Breast epithelium (tissue), 4 donors: ENCODE measurements around the gene ACVR1B. TPM values are rescaled to one million over a fixed set of nuclear protein-coding genes. Genes with fewer than 3 reads are reported as not detected.
A peak's percentile ranks its signal among the peaks of the same experiment; 100 is the strongest.

Experiments used
- DNase-seq, 2 donors: peaks; one replicate each; pipeline ENCODE4 v3.0.0-alpha.2; 2019; ENCODE audit warnings: low spot score in 2 of 2
- H3K27ac ChIP-seq, 2 donors: fragments of 200-600 bp; sonication (generic) in 1 of 2; one replicate each; pipeline ENCODE4 v1.5.1; 2016 to 2019; ENCODE audit warnings: mild to moderate bottlenecking in 1 of 2
- H3K27me3 ChIP-seq, 2 donors: fragments of 200-600 bp; sonication (generic) in 1 of 2; one replicate each; pipeline versions ENCODE4 v1.5.1 to v1.6.0; 2017 to 2019; ENCODE audit warnings: control low read depth in 1 of 2, mild to moderate bottlenecking in 1 of 2
- H3K36me3 ChIP-seq: fragments of 200-600 bp; one replicate; pipeline ENCODE4 v1.5.1; 2019
- H3K4me1 ChIP-seq, 2 donors: fragments of 200-600 bp; sonication (generic); one replicate each; pipeline ENCODE4 v1.5.1; 2016 to 2019; ENCODE audit warnings: control low read depth in 1 of 2
- H3K4me3 ChIP-seq, 3 donors: fragments of 200-600 bp; sonication (generic); 1 replicate in 2 of 3; 2 replicates in 1 of 3; pipeline ENCODE4 v1.5.1; 2016 to 2019; ENCODE audit warnings: mild to moderate bottlenecking in 3 of 3, moderate library complexity in 2 of 3
- H3K9me3 ChIP-seq, 2 donors: fragments of 200-600 bp; sonication (generic) in 1 of 2; one replicate each; pipeline ENCODE4 v1.5.1; 2016 to 2019; ENCODE audit warnings: control low read depth in 1 of 2
- POLR2A ChIP-seq: fragments of 450-650 bp; IDR thresholded peaks from one replicate; pipeline ENCODE4 v1.6.1; 2016; ENCODE audit warnings: antibody characterized with exemption, mild to moderate bottlenecking, moderate library complexity
- POLR2AphosphoS5 ChIP-seq, 3 donors: sonication (generic); formaldehyde crosslinking; IDR thresholded peaks; one replicate each; pipeline ENCODE4 v1.6.1; 2017; ENCODE audit warnings: antibody characterized with exemption in 3 of 3
- intact Hi-C: fragments of 100-400 bp; cut with DNase I; formaldehyde crosslinking; loops from one replicate; pipeline ENCODE4 v1.15.1; 2023; ENCODE audit warnings: low total_unique reads
- total RNA-seq, 3 donors: library from RNA; depleted of rRNA; stranded (reverse); fragments of >200 nt; gene quantifications; one replicate each; pipeline ENCODE4 v1.1.0, GENCODE V29; 2016
- TF ChIP-seq, protein P1 (sequence below), 3 donors: fragments of 450-650 bp; IDR thresholded peaks; one replicate each; pipeline ENCODE4 v1.5.1; 2016 to 2017; ENCODE audit warnings: antibody characterized with exemption in 3 of 3, mild to moderate bottlenecking in 3 of 3, moderate library complexity in 3 of 3

The ACVR1B gene
- total RNA-seq, result 10 to 100 TPM; 12.3 to 26.3 (median 23.6) TPM

GRCh38 chr12:51951199-51951842 lies at the start of gene ACVR1B:
ACVR1B (plus strand) TSS chr12:51951699; CDS start chr12:51951744, 45 bp downstream.
- Histone ChIP-seq H3K36me3 (no peaks in the 10 kb centered on the region), H3K27me3 (no peaks in the 10 kb centered on the region), H3K4me1 (peaks cover 0 to 20% of the 10 kb centered on the region in 2 donors), H3K27ac (peak within 1 kb of the TSS; percentile 92 to 94), H3K4me3 (peak within 1 kb of the TSS; percentile 78 to 99 (median 98)), H3K9me3 (no peaks in the 10 kb centered on the region)
- peak; percentile 87 to 88 for DNase-seq
- TF ChIP-seq POLR2A, result no peak
- peak in 1 of 3 donors; percentile 9 for TF ChIP-seq POLR2AphosphoS5 (IDR thresholded peaks at IDR 0.05)
- TF ChIP-seq, protein P1, sequence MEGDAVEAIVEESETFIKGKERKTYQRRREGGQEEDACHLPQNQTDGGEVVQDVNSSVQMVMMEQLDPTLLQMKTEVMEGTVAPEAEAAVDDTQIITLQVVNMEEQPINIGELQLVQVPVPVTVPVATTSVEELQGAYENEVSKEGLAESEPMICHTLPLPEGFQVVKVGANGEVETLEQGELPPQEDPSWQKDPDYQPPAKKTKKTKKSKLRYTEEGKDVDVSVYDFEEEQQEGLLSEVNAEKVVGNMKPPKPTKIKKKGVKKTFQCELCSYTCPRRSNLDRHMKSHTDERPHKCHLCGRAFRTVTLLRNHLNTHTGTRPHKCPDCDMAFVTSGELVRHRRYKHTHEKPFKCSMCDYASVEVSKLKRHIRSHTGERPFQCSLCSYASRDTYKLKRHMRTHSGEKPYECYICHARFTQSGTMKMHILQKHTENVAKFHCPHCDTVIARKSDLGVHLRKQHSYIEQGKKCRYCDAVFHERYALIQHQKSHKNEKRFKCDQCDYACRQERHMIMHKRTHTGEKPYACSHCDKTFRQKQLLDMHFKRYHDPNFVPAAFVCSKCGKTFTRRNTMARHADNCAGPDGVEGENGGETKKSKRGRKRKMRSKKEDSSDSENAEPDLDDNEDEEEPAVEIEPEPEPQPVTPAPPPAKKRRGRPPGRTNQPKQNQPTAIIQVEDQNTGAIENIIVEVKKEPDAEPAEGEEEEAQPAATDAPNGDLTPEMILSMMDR (IDR thresholded peaks at IDR 0.05), result peak in 1 of 3 donors; percentile 19
- intact Hi-C loops, result no loop called here

- H3K27me3 ChIP-seq, result no peaks in the 10 kb centered on the region
- no peaks in the 10 kb centered on the region for H3K4me1 ChIP-seq
- no peaks in the 10 kb centered on the region for H3K36me3 ChIP-seq
- no peak for DNase-seq
- no peak overlapping the region for H3K27ac ChIP-seq
- intact Hi-C loops, result loop anchor here (2.0 kb wide), 1 partner anchor 101 kb away; no protein-coding TSS in a partner anchor
- H3K9me3 ChIP-seq, result no peaks in the 10 kb centered on the region
- H3K4me3 ChIP-seq, result no peak overlapping the region
- TF ChIP-seq POLR2A, result no peak
- TF ChIP-seq, protein P1 (IDR thresholded peaks at IDR 0.05), result no peak
- TF ChIP-seq POLR2AphosphoS5 (IDR thresholded peaks at IDR 0.05), result no peak
Observed at GRCh38 chr12:51901881-51902280, 49.6 kb upstream of the ACVR1B start.

GRCh38 chr12:51904951-51905470 lies 46.5 kb upstream of the ACVR1B start:
- H3K9me3 ChIP-seq, result no peaks in the 10 kb centered on the region
- H3K4me3 ChIP-seq, result peak overlapping the region in 1 of 3 donors; percentile 91
- peaks cover 0 to 7% of the 10 kb centered on the region in 2 donors for H3K4me1 ChIP-seq
- intact Hi-C loops, result no loop called here
- TF ChIP-seq POLR2A (no peak), POLR2AphosphoS5 (IDR thresholded peaks at IDR 0.05) (no peak)
- TF ChIP-seq, protein P1 (IDR thresholded peaks at IDR 0.05), result no peak
- no peaks in the 10 kb centered on the region for H3K27me3 ChIP-seq
- H3K36me3 ChIP-seq, result no peaks in the 10 kb centered on the region
- peak overlapping the region; percentile 85 to 97 for H3K27ac ChIP-seq
- no peak for DNase-seq

DNA sequence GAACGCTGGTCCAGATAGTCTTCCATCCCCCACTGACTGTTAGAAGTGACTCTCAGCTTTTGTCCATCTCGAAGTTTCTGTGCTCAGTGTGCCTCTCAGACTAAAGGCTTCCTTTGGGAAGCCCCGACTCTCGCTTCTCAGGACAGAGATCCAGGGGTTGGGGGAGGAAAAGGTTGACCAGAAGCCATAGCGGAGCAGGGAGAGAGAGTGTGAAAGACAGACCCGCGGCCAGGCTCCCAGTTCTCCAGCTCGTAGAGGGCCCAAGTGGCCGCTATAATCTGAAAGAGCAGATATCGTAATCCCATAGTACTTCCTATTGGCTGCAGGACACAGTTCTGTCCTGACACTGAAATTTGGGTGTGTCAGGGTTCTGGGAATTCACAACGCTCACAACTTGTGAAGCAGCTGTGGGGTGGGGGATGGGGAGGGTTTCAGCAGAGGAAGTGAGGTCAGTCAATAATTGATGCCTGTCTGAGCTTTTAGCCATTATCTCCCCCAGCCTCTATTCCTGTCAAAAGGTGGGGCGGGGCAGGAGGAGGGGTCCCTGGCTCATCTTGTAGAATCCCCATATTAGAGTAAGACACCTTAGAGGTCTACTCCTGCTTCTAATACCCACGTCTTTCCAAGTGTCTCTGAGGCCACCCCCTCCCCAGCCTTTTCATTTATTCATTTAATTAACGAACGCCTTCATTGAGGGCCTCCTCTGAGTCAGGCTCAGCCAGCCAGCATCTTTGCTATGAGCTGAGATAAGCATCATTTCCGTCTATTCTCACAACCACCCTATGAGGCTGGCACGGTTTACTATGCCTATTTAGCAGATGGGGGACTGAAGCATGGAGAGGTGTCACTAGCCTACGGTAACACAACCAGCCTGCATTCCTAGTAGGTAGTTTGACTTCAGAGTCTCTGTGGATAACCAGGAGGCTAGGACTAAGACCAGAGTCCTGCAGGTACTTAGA lies 45.7 kb upstream of the ACVR1B start:
- peak overlapping the region in 1 of 3 donors; percentile 91 for H3K4me3 ChIP-seq
- intact Hi-C loops, result no loop called here
- no peak for DNase-seq

More for the DNA sequence above, 45.7 kb upstream of the ACVR1B start:
- Histone ChIP-seq H3K27me3 (no peaks in the 10 kb centered on the region), H3K9me3 (no peaks in the 10 kb centered on the region), H3K36me3 (no peaks in the 10 kb centered on the region), H3K27ac (peak overlapping the region; percentile 85 to 97), H3K4me1 (peaks cover 0 to 11% of the 10 kb centered on the region in 2 donors)
- peak in 2 of 3 donors; percentile 43 to 44 for TF ChIP-seq POLR2AphosphoS5 (IDR thresholded peaks at IDR 0.05)
- TF ChIP-seq, protein P1 (IDR thresholded peaks at IDR 0.05), result no peak
- no peak for TF ChIP-seq POLR2A
